Smooth muscle cell (in vitro differentiated cells): ENCODE data around the gene TBC1D22B. TPM values are rescaled to one million over a fixed set of nuclear protein-coding genes. Genes with fewer than 3 reads are reported as not detected.

ENCODE experiments used
- DNase-seq: peaks from one replicate; lab custom pipeline; 2025; ENCODE audit not compliant: unreplicated experiment; lab: John Stamatoyannopoulos, UW
- H2AFZ ChIP-seq: fragments of 200-600 bp; sonication (generic); 2 replicates; pipeline ENCODE4 v1.6.0; 2016; ENCODE audit warnings: antibody characterized with exemption, low read depth, mild to moderate bottlenecking
- H3F3A ChIP-seq: fragments of 200-600 bp; sonication (generic); 2 replicates; pipeline ENCODE4 v1.6.0; 2017; ENCODE audit warnings: antibody characterized with exemption, low read depth
- H3K27ac ChIP-seq: fragments of 200-600 bp; sonication (generic); 2 replicates; pipeline ENCODE4 v1.5.1; 2016; ENCODE audit warnings: low read depth, mild to moderate bottlenecking
- H3K27me3 ChIP-seq: fragments of 200-600 bp; sonication (generic); 2 replicates; pipeline ENCODE4 v1.6.1; 2016; ENCODE audit warnings: low read depth, mild to moderate bottlenecking
- H3K36me3 ChIP-seq: fragments of 200-600 bp; sonication (generic); 2 replicates; pipeline ENCODE4 v1.5.1; 2016; ENCODE audit warnings: low read depth
- H3K4me1 ChIP-seq: fragments of 200-600 bp; sonication (generic); 2 replicates; pipeline ENCODE4 v1.5.1; 2016; ENCODE audit warnings: low read depth
- H3K4me2 ChIP-seq: fragments of 200-600 bp; sonication (generic); 2 replicates; pipeline ENCODE4 v1.6.0; 2016; ENCODE audit warnings: mild to moderate bottlenecking
- H3K4me3 ChIP-seq: fragments of 200-600 bp; sonication (generic); 2 replicates; pipeline ENCODE4 v1.5.1; 2016; ENCODE audit warnings: mild to moderate bottlenecking
- H3K79me2 ChIP-seq: fragments of 200-600 bp; sonication (generic); 2 replicates; pipeline ENCODE4 v1.6.0; 2016; ENCODE audit warnings: low read depth, mild to moderate bottlenecking
- H3K9ac ChIP-seq: fragments of 200-600 bp; sonication (generic); 2 replicates; pipeline ENCODE4 v1.6.0; 2016; ENCODE audit warnings: low read depth
- H3K9me3 ChIP-seq: fragments of 200-600 bp; sonication (generic); replicated peaks from 2 replicates; pipeline ENCODE4 v1.5.1; 2016; ENCODE audit warnings: low read depth
- H4K20me1 ChIP-seq: fragments of 200-600 bp; sonication (generic); 2 replicates; pipeline ENCODE4 v1.6.0; 2016; ENCODE audit warnings: low read depth
- WGBS: methylation state at CpG from one replicate; pipeline ENCODE4 v1.1.7; 2016; ENCODE audit warnings: low lambda C conversion rate; 5-methylcytosine and 5-hydroxymethylcytosine counted together
- polyA plus RNA-seq: library from polyadenylated mRNA; unstranded; fragments of >200 nt; fragmentation: Nextera tagmentation; extraction: Ambion mirVana; gene quantifications from 2 replicates; pipeline ENCODE4 v1.2.1, GENCODE V29; 2016
- total RNA-seq: library from RNA; depleted of rRNA; stranded (reverse); fragments of >200 nt; gene quantifications from 2 replicates; pipeline ENCODE4 v1.2.3, GENCODE V29; 2014
- TF ChIP-seq, protein P1 (sequence below): fragments of 200-600 bp; sonication (generic); IDR thresholded peaks from 2 replicates; pipeline ENCODE4 v1.5.1; 2017; ENCODE audit warnings: borderline replicate concordance, mild to moderate bottlenecking, antibody characterized with exemption; ENCODE audit not compliant: insufficient read depth, poor library complexity, severe bottlenecking

The TBC1D22B gene
- total and polyA plus RNA-seq, 2 experiments from 2014 or later: 5.6 to 7.2 TPM

DNA sequence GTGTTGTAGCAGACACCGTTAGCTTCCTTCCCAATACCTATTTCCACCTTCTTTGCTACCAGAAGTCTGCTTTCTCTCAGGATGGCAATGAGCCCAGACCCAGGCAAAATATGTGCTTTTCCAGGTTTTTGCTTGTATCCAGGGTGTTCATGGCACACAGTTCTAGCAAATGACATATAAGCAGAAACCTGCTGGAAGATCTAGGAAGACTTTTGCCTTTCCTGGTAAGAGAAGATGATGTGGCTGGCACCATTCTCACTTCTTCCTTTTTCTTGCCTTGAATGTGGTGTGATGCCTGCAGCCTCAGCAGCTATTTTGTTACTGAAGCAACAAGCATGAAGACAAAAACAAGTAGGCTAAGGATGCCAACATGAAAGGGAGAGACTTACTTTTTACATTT is 19.2 kb upstream of the TBC1D22B start:
- H3F3A ChIP-seq: peaks cover 33% of the 10 kb centered on the region
- WGBS: 93% methylated on average over 1 of the region's 1 CpG
- TF ChIP-seq, protein P1, sequence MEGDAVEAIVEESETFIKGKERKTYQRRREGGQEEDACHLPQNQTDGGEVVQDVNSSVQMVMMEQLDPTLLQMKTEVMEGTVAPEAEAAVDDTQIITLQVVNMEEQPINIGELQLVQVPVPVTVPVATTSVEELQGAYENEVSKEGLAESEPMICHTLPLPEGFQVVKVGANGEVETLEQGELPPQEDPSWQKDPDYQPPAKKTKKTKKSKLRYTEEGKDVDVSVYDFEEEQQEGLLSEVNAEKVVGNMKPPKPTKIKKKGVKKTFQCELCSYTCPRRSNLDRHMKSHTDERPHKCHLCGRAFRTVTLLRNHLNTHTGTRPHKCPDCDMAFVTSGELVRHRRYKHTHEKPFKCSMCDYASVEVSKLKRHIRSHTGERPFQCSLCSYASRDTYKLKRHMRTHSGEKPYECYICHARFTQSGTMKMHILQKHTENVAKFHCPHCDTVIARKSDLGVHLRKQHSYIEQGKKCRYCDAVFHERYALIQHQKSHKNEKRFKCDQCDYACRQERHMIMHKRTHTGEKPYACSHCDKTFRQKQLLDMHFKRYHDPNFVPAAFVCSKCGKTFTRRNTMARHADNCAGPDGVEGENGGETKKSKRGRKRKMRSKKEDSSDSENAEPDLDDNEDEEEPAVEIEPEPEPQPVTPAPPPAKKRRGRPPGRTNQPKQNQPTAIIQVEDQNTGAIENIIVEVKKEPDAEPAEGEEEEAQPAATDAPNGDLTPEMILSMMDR: no peak
- H3K4me3 ChIP-seq: no peak overlapping the region
- H3K4me2 ChIP-seq: no peak overlapping the region
- no peak for DNase-seq
- no peak overlapping the region for H3K9ac ChIP-seq
- H3K27me3 ChIP-seq: no peaks in the 10 kb centered on the region
- H3K79me2 ChIP-seq: no peaks in the 10 kb centered on the region
- no peaks in the 10 kb centered on the region for H4K20me1 ChIP-seq
- no peaks in the 10 kb centered on the region for H3K36me3 ChIP-seq
- no peaks in the 10 kb centered on the region for H3K9me3 ChIP-seq
- H3K4me1 ChIP-seq: peaks cover 9% of the 10 kb centered on the region
- no peak overlapping the region for H2AFZ ChIP-seq
- peak overlapping the region; percentile 94 for H3K27ac ChIP-seq

DNA sequence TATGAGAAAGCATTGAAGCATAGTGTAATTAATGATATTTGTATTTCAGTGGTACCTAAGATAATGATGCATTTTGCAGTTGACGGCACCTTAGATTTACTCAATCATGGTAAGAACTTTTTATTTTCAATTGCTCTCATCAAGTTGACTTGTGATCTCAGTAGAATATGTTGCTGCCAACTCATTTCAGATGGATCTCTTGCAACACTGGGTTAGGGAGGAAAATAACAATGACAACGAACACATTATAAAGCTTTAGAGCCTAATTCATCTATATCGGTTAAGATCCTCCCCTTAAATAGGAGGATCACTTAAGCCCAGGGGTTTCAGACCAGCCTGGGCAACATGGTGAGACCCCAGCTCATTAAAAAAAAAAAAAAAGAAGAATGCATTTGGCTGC is 18.0 kb upstream of the TBC1D22B start:
- peak overlapping the region; percentile 89 for H3K9ac ChIP-seq
- 93% methylated on average over 3 of the region's 3 CpGs for WGBS
- peaks cover 9% of the 10 kb centered on the region for H3K4me1 ChIP-seq

GRCh38 chr6:37239950-37240713 is 17.4 kb upstream of the TBC1D22B start:
- peak overlapping the region; percentile 72 for H3K4me2 ChIP-seq
- TF ChIP-seq, protein P1: no peak
- no peaks in the 10 kb centered on the region for H3K9me3 ChIP-seq
- peak; percentile 37 for DNase-seq
- H3K4me1 ChIP-seq: peaks cover 9% of the 10 kb centered on the region
- H3K36me3 ChIP-seq: no peaks in the 10 kb centered on the region
- peaks cover 38% of the 10 kb centered on the region for H3F3A ChIP-seq
- H3K27ac ChIP-seq: peak overlapping the region; percentile 94
- no peak overlapping the region for H3K4me3 ChIP-seq
- H2AFZ ChIP-seq: no peak overlapping the region
- H3K27me3 ChIP-seq: no peaks in the 10 kb centered on the region
- WGBS: 23% methylated on average over 4 of the region's 4 CpGs
- peak overlapping the region; percentile 89 for H3K9ac ChIP-seq
- H3K79me2 ChIP-seq: no peaks in the 10 kb centered on the region
- H4K20me1 ChIP-seq: no peaks in the 10 kb centered on the region

More for the DNA sequence above, 18.0 kb upstream of the TBC1D22B start:
- Histone ChIP-seq H3K27ac (peak overlapping the region; percentile 94), H3K4me2 (peak overlapping the region; percentile 72), H3K27me3 (no peaks in the 10 kb centered on the region), H3K4me3 (no peak overlapping the region), H3K79me2 (no peaks in the 10 kb centered on the region), H3K9me3 (no peaks in the 10 kb centered on the region), H3F3A (peaks cover 38% of the 10 kb centered on the region), H3K36me3 (no peaks in the 10 kb centered on the region), H4K20me1 (no peaks in the 10 kb centered on the region), H2AFZ (no peak overlapping the region)
- no peak for DNase-seq
- TF ChIP-seq, protein P1: no peak

DNA sequence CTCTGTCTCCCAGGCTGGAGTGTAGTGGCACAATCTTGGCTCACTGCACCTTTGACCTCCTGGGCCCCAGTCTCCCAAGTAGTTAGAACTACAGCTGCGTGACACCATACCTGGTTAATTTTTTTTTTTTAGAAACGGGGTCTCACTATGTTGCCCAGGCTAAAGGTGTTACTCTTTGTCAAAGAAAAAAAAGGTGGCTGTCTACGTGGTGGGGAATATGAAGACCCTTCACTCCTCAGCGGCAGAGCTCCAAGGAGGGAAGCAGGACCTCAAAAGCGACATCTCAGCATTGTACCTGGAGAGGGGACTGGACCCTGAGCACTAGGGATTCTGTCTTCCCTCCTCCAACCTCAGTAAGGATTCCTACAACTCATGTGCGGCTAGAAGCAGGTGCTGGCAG is 16.4 kb upstream of the TBC1D22B start:
- DNase-seq: no peak
- H3K27me3 ChIP-seq: no peaks in the 10 kb centered on the region
- peak overlapping the region; percentile 87 for H3K9ac ChIP-seq
- H3K4me1 ChIP-seq: peaks cover 9% of the 10 kb centered on the region
- H4K20me1 ChIP-seq: no peaks in the 10 kb centered on the region
- H3K36me3 ChIP-seq: no peaks in the 10 kb centered on the region
- peaks cover 38% of the 10 kb centered on the region for H3F3A ChIP-seq
- H3K4me2 ChIP-seq: no peak overlapping the region
- WGBS: 96% methylated on average over 6 of the region's 6 CpGs
- no peak overlapping the region for H2AFZ ChIP-seq
- TF ChIP-seq, protein P1: no peak
- peak overlapping the region; percentile 94 for H3K27ac ChIP-seq
- H3K4me3 ChIP-seq: no peak overlapping the region
- no peaks in the 10 kb centered on the region for H3K79me2 ChIP-seq
- H3K9me3 ChIP-seq: no peaks in the 10 kb centered on the region
